Lower lobe of right lung (tissue), 2 donors: ENCODE results near the gene ZNF564. TPM values are rescaled to one million over a fixed set of nuclear protein-coding genes. Genes with fewer than 3 reads are reported as not detected.

ENCODE experiments used
- ATAC-seq, 2 donors: fragments of 200-7000 bp; cut with Tn5 transposase; one replicate each; pipeline ENCODE4 v1.9.1; 2020 to 2022; ENCODE audit warnings: mild to moderate bottlenecking in 2 of 2, moderate library complexity in 2 of 2
- DNase-seq: peaks from one replicate; pipeline ENCODE4 v3.0.0-alpha.2; 2020
- H3K27ac ChIP-seq: fragments of 200-600 bp; one replicate; pipeline ENCODE4 v1.8.0; 2022
- H3K27me3 ChIP-seq: fragments of 200-600 bp; one replicate; pipeline ENCODE4 v1.8.0; 2022; ENCODE audit warnings: low read depth
- H3K36me3 ChIP-seq: fragments of 200-600 bp; one replicate; pipeline ENCODE4 v1.8.0; 2022; ENCODE audit warnings: mild to moderate bottlenecking
- H3K4me1 ChIP-seq: fragments of 200-600 bp; one replicate; pipeline ENCODE4 v1.8.0; 2022
- H3K4me3 ChIP-seq: fragments of 200-600 bp; one replicate; pipeline ENCODE4 v1.8.0; 2022; ENCODE audit warnings: mild to moderate bottlenecking
- H3K9me3 ChIP-seq: fragments of 200-600 bp; one replicate; pipeline ENCODE4 v1.8.0; 2022
- CTCF ChIP-seq: fragments of 200-600 bp; IDR thresholded peaks from one replicate; pipeline ENCODE4 v1.8.0; 2022; ENCODE audit warnings: antibody characterized with exemption, mild to moderate bottlenecking
- intact Hi-C: fragments of 100-400 bp; cut with DNase I; formaldehyde crosslinking; loops from one replicate; pipeline ENCODE4 v1.11.0; 2022
- total RNA-seq: library from RNA; stranded (reverse); fragmentation: NEBNext Ultra II Directional; extraction: Animal tissue kit (Norgen Biotek cat#: 25700); gene quantifications from one replicate; pipeline ENCODE4 v1.2.1, GENCODE V29; 2021
- donor health status: DM: no; HTN: yes; CAD: no; lungs with severe emphysema.

ZNF564 gene
- total RNA-seq, 1 donor from 2014 or later = 15.4 TPM

- H3K4me1 ChIP-seq = peaks cover 25% of the 10 kb centered on the region
- H3K9me3 ChIP-seq = peaks cover 5% of the 10 kb centered on the region
- ATAC-seq (peak; percentile 15 to 50), DNase-seq (no peak)
- peaks cover 32% of the 10 kb centered on the region for H3K36me3 ChIP-seq
- intact Hi-C loops = no loop called here
- no peaks in the 10 kb centered on the region for H3K27me3 ChIP-seq
- no peak overlapping the region for H3K27ac ChIP-seq
- TF ChIP-seq CTCF = no peak
- no peak overlapping the region for H3K4me3 ChIP-seq
Observed at GRCh38 chr19:12543855-12544254, 7.4 kb downstream of the ZNF564 start.

- Histone ChIP-seq H3K36me3 (peaks cover 31% of the 10 kb centered on the region), H3K4me1 (no peaks in the 10 kb centered on the region), H3K9me3 (peaks cover 98% of the 10 kb centered on the region), H3K4me3 (no peak overlapping the region), H3K27ac (no peak overlapping the region), H3K27me3 (no peaks in the 10 kb centered on the region)
- intact Hi-C loops = no loop called here
- ATAC-seq = no peak
- TF ChIP-seq CTCF = no peak
- no peak for DNase-seq
Observed at GRCh38 chr19:12527034-12527836, 24.0 kb downstream of the ZNF564 start.

GRCh38 chr19:12526542-12526941 lies 24.7 kb downstream of the ZNF564 start:
- H3K36me3 ChIP-seq = peaks cover 31% of the 10 kb centered on the region
- H3K4me1 ChIP-seq = no peaks in the 10 kb centered on the region
- TF ChIP-seq CTCF = no peak
- no peak for ATAC-seq
- no peak overlapping the region for H3K27ac ChIP-seq
- no peaks in the 10 kb centered on the region for H3K27me3 ChIP-seq
- H3K4me3 ChIP-seq = no peak overlapping the region
- DNase-seq = no peak
- intact Hi-C loops = no loop called here
- H3K9me3 ChIP-seq = peaks cover 100% of the 10 kb centered on the region

- Histone ChIP-seq H3K36me3 (peaks cover 13% of the 10 kb centered on the region), H3K27ac (no peak overlapping the region), H3K4me1 (no peaks in the 10 kb centered on the region), H3K4me3 (no peak overlapping the region), H3K27me3 (no peaks in the 10 kb centered on the region), H3K9me3 (peaks cover 99% of the 10 kb centered on the region)
- ATAC-seq = no peak
- intact Hi-C loops = no loop called here
- no peak for DNase-seq
- no peak for TF ChIP-seq CTCF
Observed at GRCh38 chr19:12521996-12522395, 29.3 kb downstream of the ZNF564 start.

GRCh38 chr19:12513531-12514061 lies 37.7 kb downstream of the ZNF564 start:
- intact Hi-C loops = no loop called here
- H3K4me3 ChIP-seq = peak overlapping the region; percentile 9
- no peaks in the 10 kb centered on the region for H3K4me1 ChIP-seq
- no peaks in the 10 kb centered on the region for H3K27me3 ChIP-seq
- peaks cover 26% of the 10 kb centered on the region for H3K9me3 ChIP-seq
- H3K27ac ChIP-seq = no peak overlapping the region
- DNase-seq (peak; percentile 45), ATAC-seq (peak in 1 of 2 donors; percentile 29)
- no peaks in the 10 kb centered on the region for H3K36me3 ChIP-seq
- TF ChIP-seq CTCF = no peak
